Tibial artery (tissue), 4 donors: ENCODE results near the gene RBMS3.

Experiments used
- DNase-seq, 2 donors: peaks; one replicate each; pipeline ENCODE4 v3.0.0-alpha.2; 2019
- H3K27ac ChIP-seq, 2 donors: fragments of 200-600 bp; sonication (generic) in 1 of 2; 1 replicate in 1 of 2; 2 replicates in 1 of 2; pipeline ENCODE4 v1.5.1; 2018 to 2019; ENCODE audit warnings: mild to moderate bottlenecking in 1 of 2
- H3K27me3 ChIP-seq, 2 donors: fragments of 200-600 bp; sonication (generic) in 1 of 2; one replicate each; pipeline versions ENCODE4 v1.5.1 to v1.6.0; 2016 to 2019
- H3K36me3 ChIP-seq, 3 donors: fragments of 200-600 bp; sonication (generic) in 2 of 3; one replicate each; pipeline ENCODE4 v1.5.1; 2016 to 2019; ENCODE audit warnings: mild to moderate bottlenecking in 2 of 3
- H3K4me1 ChIP-seq, 4 donors: fragments of 200-600 bp; sonication (generic) in 2 of 4; 1 replicate in 3 of 4; 2 replicates in 1 of 4; pipeline ENCODE4 v1.5.1; 2016 to 2019
- H3K4me3 ChIP-seq, 2 donors: fragments of 200-600 bp; sonication (generic) in 1 of 2; 1 replicate in 1 of 2; 2 replicates in 1 of 2; pipeline ENCODE4 v1.5.1; 2018 to 2019; ENCODE audit warnings: mild to moderate bottlenecking in 2 of 2
- H3K9me3 ChIP-seq, 3 donors: fragments of 200-600 bp; sonication (generic) in 1 of 3; one replicate each; pipeline ENCODE4 v1.5.1; 2016 to 2019
- CTCF ChIP-seq, 2 experiments: fragments of 200-600 bp in 1 of 2; fragments of 450-650 bp in 1 of 2; IDR thresholded peaks; one replicate each; pipeline ENCODE4 v1.5.1; 2017 to 2019; ENCODE audit warnings: antibody characterized with exemption in 2 of 2, mild to moderate bottlenecking in 1 of 2, moderate library complexity in 1 of 2
- intact Hi-C: fragments of 100-400 bp; cut with DNase I; formaldehyde crosslinking; loops from one replicate; pipeline ENCODE4 v1.15.0; 2023; ENCODE audit warnings: low total_unique reads

Gene RBMS3

GRCh38 chr3:29240887-29241286, 40.0 kb upstream of the RBMS3 start:
- Histone ChIP-seq H3K27me3 (no peaks in the 10 kb centered on the region), H3K36me3 (no peaks in the 10 kb centered on the region), H3K9me3 (no peaks in the 10 kb centered on the region), H3K27ac (no peak overlapping the region), H3K4me3 (no peak overlapping the region), H3K4me1 (no peaks in the 10 kb centered on the region)
- TF ChIP-seq CTCF (IDR thresholded peaks at IDR 0.05), result no peak
- no peak for DNase-seq
- intact Hi-C loops, result no loop called here

- intact Hi-C loops, result no loop called here
- no peak overlapping the region for H3K27ac ChIP-seq
Measured at GRCh38 chr3:29241855-29242254, 39.0 kb upstream of the RBMS3 start.

DNA sequence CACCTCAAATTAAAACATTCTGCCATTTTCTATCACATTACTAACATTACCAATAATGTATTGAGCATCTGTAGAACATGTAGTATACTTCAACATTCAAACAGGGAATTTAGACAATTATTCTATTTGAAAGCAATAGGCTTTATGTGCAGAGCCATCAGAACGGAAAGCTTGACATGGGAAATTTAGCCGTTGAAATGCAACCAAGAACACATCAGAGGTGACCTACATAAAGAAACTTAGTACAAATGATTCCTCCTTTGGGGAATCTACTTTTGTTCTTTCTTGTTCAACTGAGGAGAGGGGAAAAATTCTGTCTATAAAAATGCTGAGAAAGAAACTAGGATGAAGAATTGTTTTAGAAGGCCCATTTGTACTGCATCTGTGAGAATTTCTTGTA, 38.6 kb upstream of the RBMS3 start:
- TF ChIP-seq CTCF (IDR thresholded peaks at IDR 0.05), result no peak
- Histone ChIP-seq H3K27me3 (no peaks in the 10 kb centered on the region), H3K9me3 (no peaks in the 10 kb centered on the region), H3K36me3 (no peaks in the 10 kb centered on the region), H3K4me1 (no peaks in the 10 kb centered on the region), H3K27ac (no peak overlapping the region), H3K4me3 (no peak overlapping the region)
- intact Hi-C loops, result no loop called here
- DNase-seq, result no peak

More at GRCh38 chr3:29241855-29242254, 39.0 kb upstream of the RBMS3 start:
- TF ChIP-seq CTCF (IDR thresholded peaks at IDR 0.05), result no peak
- Histone ChIP-seq H3K4me1 (no peaks in the 10 kb centered on the region), H3K27me3 (no peaks in the 10 kb centered on the region), H3K4me3 (no peak overlapping the region), H3K36me3 (no peaks in the 10 kb centered on the region), H3K9me3 (no peaks in the 10 kb centered on the region)
- DNase-seq, result no peak

- Histone ChIP-seq H3K4me3 (no peak overlapping the region), H3K9me3 (no peaks in the 10 kb centered on the region), H3K36me3 (no peaks in the 10 kb centered on the region), H3K27ac (no peak overlapping the region), H3K4me1 (no peaks in the 10 kb centered on the region), H3K27me3 (no peaks in the 10 kb centered on the region)
- intact Hi-C loops, result no loop called here
- no peak for TF ChIP-seq CTCF (IDR thresholded peaks at IDR 0.05)
- DNase-seq, result no peak
Measured at GRCh38 chr3:29245441-29245840, 35.4 kb upstream of the RBMS3 start.

DNA sequence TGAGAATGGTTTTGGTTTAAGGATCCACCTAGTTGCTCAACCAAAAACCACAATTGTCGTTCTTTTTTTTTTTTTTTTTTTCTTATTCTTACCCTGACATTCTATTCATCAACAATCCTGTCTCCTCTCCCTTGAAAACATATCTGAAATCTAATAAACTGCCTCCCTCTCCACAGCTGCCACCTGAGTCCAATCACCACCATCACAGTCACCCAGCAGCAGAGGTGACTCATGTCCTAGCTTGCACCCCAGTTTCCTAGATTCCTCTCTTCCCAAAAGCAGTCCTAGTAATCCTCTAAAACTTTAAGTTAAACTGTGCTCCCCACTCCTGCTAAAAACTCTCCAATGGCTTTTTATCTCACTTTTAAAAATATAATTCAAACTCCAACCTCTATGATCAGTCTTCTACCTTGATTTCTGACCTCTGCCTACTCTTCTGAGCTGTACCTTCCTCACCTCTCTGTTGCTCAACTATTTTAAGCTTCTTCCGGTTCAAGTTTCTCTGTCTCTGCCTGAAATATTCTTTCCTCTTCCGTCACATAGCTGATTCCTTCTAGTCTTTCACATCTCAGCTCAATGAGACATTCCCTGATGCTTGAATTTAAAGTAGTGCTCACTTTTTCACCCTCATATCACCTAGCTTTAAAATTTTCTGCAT, 33.7 kb upstream of the RBMS3 start:
- no peaks in the 10 kb centered on the region for H3K36me3 ChIP-seq
- intact Hi-C loops, result no loop called here
- H3K27ac ChIP-seq, result no peak overlapping the region
- H3K27me3 ChIP-seq, result no peaks in the 10 kb centered on the region
- no peaks in the 10 kb centered on the region for H3K4me1 ChIP-seq
- H3K9me3 ChIP-seq, result no peaks in the 10 kb centered on the region
- no peak overlapping the region for H3K4me3 ChIP-seq
- DNase-seq, result no peak
- no peak for TF ChIP-seq CTCF (IDR thresholded peaks at IDR 0.05)
